ENCODE results near the gene AAGAB.

DNA sequence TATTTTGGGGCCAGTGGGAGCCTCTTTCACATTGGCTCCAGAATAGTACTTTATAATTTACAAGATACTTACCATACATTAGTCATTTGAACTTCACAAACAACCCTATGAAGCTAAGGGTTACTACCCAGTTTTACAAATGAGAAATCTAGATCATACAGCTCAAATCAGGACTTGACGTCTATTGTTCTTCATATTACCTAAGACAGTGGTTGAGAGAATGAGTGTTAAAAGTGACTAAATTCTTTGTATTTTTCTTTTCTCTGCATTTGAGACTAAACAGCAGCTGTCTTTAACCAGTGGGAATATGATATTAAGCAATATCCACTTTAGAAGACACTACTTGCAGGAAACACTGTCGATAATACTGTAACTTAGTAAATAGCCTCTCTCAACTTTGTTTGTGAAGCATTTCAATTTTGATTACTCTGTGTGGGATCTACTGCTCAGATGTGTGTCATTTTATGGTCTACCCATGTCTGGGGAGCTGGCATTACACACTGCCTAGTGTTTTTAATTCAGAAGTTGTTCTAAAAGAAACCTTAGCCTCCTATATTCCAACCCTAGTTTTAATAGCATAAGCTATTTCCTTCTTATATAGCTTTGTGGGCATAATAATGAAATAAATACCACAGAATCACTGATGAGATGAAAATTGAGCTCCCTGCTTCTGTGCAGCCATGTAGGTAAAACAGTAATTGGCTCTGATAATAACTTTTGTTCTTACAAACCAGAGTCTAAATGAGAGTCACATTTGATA, 46.0 kb upstream of the AAGAB start:
- TF ChIP-seq, protein P1, sequence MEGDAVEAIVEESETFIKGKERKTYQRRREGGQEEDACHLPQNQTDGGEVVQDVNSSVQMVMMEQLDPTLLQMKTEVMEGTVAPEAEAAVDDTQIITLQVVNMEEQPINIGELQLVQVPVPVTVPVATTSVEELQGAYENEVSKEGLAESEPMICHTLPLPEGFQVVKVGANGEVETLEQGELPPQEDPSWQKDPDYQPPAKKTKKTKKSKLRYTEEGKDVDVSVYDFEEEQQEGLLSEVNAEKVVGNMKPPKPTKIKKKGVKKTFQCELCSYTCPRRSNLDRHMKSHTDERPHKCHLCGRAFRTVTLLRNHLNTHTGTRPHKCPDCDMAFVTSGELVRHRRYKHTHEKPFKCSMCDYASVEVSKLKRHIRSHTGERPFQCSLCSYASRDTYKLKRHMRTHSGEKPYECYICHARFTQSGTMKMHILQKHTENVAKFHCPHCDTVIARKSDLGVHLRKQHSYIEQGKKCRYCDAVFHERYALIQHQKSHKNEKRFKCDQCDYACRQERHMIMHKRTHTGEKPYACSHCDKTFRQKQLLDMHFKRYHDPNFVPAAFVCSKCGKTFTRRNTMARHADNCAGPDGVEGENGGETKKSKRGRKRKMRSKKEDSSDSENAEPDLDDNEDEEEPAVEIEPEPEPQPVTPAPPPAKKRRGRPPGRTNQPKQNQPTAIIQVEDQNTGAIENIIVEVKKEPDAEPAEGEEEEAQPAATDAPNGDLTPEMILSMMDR (IDR thresholded peaks at IDR 0.05; ENCODE audit: insufficient read depth, low read length): no peak
- TF ChIP-seq POLR2AphosphoS5 (IDR thresholded peaks at IDR 0.05; ENCODE audit: low read depth): no peak
- TF ChIP-seq GABPA (IDR thresholded peaks at IDR 0.05; ENCODE audit: low read depth): no peak
- TF ChIP-seq, protein P2, sequence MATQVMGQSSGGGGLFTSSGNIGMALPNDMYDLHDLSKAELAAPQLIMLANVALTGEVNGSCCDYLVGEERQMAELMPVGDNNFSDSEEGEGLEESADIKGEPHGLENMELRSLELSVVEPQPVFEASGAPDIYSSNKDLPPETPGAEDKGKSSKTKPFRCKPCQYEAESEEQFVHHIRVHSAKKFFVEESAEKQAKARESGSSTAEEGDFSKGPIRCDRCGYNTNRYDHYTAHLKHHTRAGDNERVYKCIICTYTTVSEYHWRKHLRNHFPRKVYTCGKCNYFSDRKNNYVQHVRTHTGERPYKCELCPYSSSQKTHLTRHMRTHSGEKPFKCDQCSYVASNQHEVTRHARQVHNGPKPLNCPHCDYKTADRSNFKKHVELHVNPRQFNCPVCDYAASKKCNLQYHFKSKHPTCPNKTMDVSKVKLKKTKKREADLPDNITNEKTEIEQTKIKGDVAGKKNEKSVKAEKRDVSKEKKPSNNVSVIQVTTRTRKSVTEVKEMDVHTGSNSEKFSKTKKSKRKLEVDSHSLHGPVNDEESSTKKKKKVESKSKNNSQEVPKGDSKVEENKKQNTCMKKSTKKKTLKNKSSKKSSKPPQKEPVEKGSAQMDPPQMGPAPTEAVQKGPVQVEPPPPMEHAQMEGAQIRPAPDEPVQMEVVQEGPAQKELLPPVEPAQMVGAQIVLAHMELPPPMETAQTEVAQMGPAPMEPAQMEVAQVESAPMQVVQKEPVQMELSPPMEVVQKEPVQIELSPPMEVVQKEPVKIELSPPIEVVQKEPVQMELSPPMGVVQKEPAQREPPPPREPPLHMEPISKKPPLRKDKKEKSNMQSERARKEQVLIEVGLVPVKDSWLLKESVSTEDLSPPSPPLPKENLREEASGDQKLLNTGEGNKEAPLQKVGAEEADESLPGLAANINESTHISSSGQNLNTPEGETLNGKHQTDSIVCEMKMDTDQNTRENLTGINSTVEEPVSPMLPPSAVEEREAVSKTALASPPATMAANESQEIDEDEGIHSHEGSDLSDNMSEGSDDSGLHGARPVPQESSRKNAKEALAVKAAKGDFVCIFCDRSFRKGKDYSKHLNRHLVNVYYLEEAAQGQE (IDR thresholded peaks at IDR 0.05; ENCODE audit: insufficient replicate concordance, low read depth): no peak
- TF ChIP-seq SPI1 (IDR thresholded peaks at IDR 0.05; ENCODE audit: borderline replicate concordance, low read depth): no peak

Measured in HL-60 (cell line).